ENCODE data around the gene KRTAP5-2.
A peak's percentile ranks its signal among the peaks of the same experiment; 100 is the strongest.
"Not testable (repeated sequence)": the region's sequence is repeated elsewhere in the genome, so short reads cannot be mapped to it uniquely, and the experiment has no call there.

KRTAP5-2 gene

GRCh38 chr11:1576825-1577224, 21.3 kb downstream of the KRTAP5-2 start:
- Histone ChIP-seq H3K4me1 (ENCODE audit: insufficient read depth, low read length, poor library complexity, severe bottlenecking) (no peaks in the 10 kb centered on the region), H3K79me2 (ENCODE audit: insufficient read depth, low read length) (no peaks in the 10 kb centered on the region), H3K9me2 (replicated peaks; ENCODE audit: low read depth, low read length) (no peaks in the 10 kb centered on the region), H3K9ac (ENCODE audit: low read depth, low read length, poor library complexity, severe bottlenecking) (no peak overlapping the region), H3K9me3 (ENCODE audit: insufficient read depth, low read depth, low read length) (peaks cover 5% of the 10 kb centered on the region; the same call in 1 of the 2 replicates), H4K20me1 (ENCODE audit: insufficient read depth, low read length, poor library complexity, severe bottlenecking) (no peaks in the 10 kb centered on the region), H3K36me3 (ENCODE audit: insufficient read depth, low read length) (no peaks in the 10 kb centered on the region), H3K27me3 (ENCODE audit: insufficient read depth, low read length, poor library complexity, severe bottlenecking) (no peaks in the 10 kb centered on the region), H2AFZ (ENCODE audit: low read length) (no peak overlapping the region), H3F3A (ENCODE audit: low read depth) (no peaks in the 10 kb centered on the region), H3K4me2 (ENCODE audit: low read depth, low read length, poor library complexity, severe bottlenecking) (no peak overlapping the region), H3K4me3 (ENCODE audit: low read length, poor library complexity, severe bottlenecking) (no peak overlapping the region)
- TF ChIP-seq, protein P1, sequence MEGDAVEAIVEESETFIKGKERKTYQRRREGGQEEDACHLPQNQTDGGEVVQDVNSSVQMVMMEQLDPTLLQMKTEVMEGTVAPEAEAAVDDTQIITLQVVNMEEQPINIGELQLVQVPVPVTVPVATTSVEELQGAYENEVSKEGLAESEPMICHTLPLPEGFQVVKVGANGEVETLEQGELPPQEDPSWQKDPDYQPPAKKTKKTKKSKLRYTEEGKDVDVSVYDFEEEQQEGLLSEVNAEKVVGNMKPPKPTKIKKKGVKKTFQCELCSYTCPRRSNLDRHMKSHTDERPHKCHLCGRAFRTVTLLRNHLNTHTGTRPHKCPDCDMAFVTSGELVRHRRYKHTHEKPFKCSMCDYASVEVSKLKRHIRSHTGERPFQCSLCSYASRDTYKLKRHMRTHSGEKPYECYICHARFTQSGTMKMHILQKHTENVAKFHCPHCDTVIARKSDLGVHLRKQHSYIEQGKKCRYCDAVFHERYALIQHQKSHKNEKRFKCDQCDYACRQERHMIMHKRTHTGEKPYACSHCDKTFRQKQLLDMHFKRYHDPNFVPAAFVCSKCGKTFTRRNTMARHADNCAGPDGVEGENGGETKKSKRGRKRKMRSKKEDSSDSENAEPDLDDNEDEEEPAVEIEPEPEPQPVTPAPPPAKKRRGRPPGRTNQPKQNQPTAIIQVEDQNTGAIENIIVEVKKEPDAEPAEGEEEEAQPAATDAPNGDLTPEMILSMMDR (conservative IDR thresholded peaks at IDR 0.05; ENCODE audit: low read length) = no peak
- no peak for TF ChIP-seq EZH2phosphoT487 (IDR thresholded peaks at IDR 0.05; ENCODE audit: borderline replicate concordance)

DNA sequence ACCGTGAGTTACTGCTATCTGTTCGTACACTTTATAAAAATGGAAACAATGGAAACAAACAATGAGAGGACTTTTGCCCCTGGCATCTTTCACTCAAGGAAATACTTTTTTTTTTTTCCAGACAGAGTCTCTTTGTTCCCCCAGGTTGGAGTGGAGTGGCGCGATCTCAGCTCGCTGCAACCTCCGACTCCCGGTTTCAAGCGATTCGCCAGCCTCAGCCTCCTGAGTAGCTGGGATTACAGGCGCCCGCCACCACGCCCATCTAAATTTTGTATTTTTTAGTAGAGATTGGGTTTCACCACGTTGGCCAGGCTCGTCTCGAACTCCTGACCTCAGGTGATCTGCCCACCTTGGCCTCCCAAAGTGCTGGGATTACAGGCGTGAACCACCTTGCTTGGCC, 22.3 kb downstream of the KRTAP5-2 start:
- not testable (repeated sequence) for H3F3A ChIP-seq (ENCODE audit: low read depth); H2AFZ ChIP-seq (ENCODE audit: low read length); H3K4me2 ChIP-seq (ENCODE audit: low read depth, low read length, poor library complexity, severe bottlenecking); H3K4me3 ChIP-seq (ENCODE audit: low read length, poor library complexity, severe bottlenecking); H3K36me3 ChIP-seq (ENCODE audit: insufficient read depth, low read length); H3K27me3 ChIP-seq (ENCODE audit: insufficient read depth, low read length, poor library complexity, severe bottlenecking); H3K4me1 ChIP-seq (ENCODE audit: insufficient read depth, low read length, poor library complexity, severe bottlenecking); H3K9me2 ChIP-seq (replicated peaks; ENCODE audit: low read depth, low read length); H4K20me1 ChIP-seq (ENCODE audit: insufficient read depth, low read length, poor library complexity, severe bottlenecking); H3K9me3 ChIP-seq (ENCODE audit: insufficient read depth, low read depth, low read length); H3K9ac ChIP-seq (ENCODE audit: low read depth, low read length, poor library complexity, severe bottlenecking); H3K79me2 ChIP-seq (ENCODE audit: insufficient read depth, low read length)

DNA sequence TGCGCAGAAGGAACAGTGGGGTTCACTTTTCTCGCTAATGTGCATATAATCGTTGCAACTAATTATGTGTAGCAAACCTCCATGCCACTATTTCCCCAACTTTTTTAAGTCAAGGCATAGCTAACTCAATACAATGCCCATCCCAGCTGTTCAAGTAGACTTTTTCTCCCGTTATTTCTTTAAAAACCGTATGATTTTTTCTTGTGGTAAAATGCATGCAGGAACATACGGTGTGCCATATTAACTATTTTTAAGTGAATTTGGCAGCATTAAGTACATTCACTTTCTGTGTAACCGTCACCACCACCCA, 23.2 kb downstream of the KRTAP5-2 start:
- Histone ChIP-seq H3K9ac (ENCODE audit: low read depth, low read length, poor library complexity, severe bottlenecking) (no peak overlapping the region), H3K9me2 (replicated peaks; ENCODE audit: low read depth, low read length) (no peaks in the 10 kb centered on the region), H3K4me3 (ENCODE audit: low read length, poor library complexity, severe bottlenecking) (no peak overlapping the region), H4K20me1 (ENCODE audit: insufficient read depth, low read length, poor library complexity, severe bottlenecking) (no peaks in the 10 kb centered on the region), H3K27me3 (ENCODE audit: insufficient read depth, low read length, poor library complexity, severe bottlenecking) (no peaks in the 10 kb centered on the region), H3K36me3 (ENCODE audit: insufficient read depth, low read length) (no peaks in the 10 kb centered on the region), H3K4me2 (ENCODE audit: low read depth, low read length, poor library complexity, severe bottlenecking) (no peak overlapping the region), H3F3A (ENCODE audit: low read depth) (no peaks in the 10 kb centered on the region), H3K4me1 (ENCODE audit: insufficient read depth, low read length, poor library complexity, severe bottlenecking) (no peaks in the 10 kb centered on the region), H2AFZ (ENCODE audit: low read length) (no peak overlapping the region), H3K79me2 (ENCODE audit: insufficient read depth, low read length) (no peaks in the 10 kb centered on the region), H3K9me3 (ENCODE audit: insufficient read depth, low read depth, low read length) (no peaks in the 10 kb centered on the region)
- TF ChIP-seq, protein P1 (conservative IDR thresholded peaks at IDR 0.05; ENCODE audit: low read length) = no peak
- TF ChIP-seq EZH2phosphoT487 (IDR thresholded peaks at IDR 0.05; ENCODE audit: borderline replicate concordance) = no peak

GRCh38 chr11:1574238-1574932, 23.7 kb downstream of the KRTAP5-2 start:
- H3F3A ChIP-seq (ENCODE audit: low read depth) = no peaks in the 10 kb centered on the region
- no peaks in the 10 kb centered on the region for H4K20me1 ChIP-seq (ENCODE audit: insufficient read depth, low read length, poor library complexity, severe bottlenecking)
- no peaks in the 10 kb centered on the region for H3K9me2 ChIP-seq (replicated peaks; ENCODE audit: low read depth, low read length)
- no peaks in the 10 kb centered on the region for H3K79me2 ChIP-seq (ENCODE audit: insufficient read depth, low read length)
- no peak overlapping the region for H3K9ac ChIP-seq (ENCODE audit: low read depth, low read length, poor library complexity, severe bottlenecking)
- peak overlapping the region; percentile 71; the same call in 1 of the 2 replicates for H2AFZ ChIP-seq (ENCODE audit: low read length)
- H3K27me3 ChIP-seq (ENCODE audit: insufficient read depth, low read length, poor library complexity, severe bottlenecking) = no peaks in the 10 kb centered on the region
- TF ChIP-seq, protein P1 (conservative IDR thresholded peaks at IDR 0.05; ENCODE audit: low read length) = peak; percentile 69
- no peak for TF ChIP-seq EZH2phosphoT487 (IDR thresholded peaks at IDR 0.05; ENCODE audit: borderline replicate concordance)
- peak overlapping the region; percentile 55 for H3K4me3 ChIP-seq (ENCODE audit: low read length, poor library complexity, severe bottlenecking)
- peak overlapping the region; percentile 74 for H3K4me2 ChIP-seq (ENCODE audit: low read depth, low read length, poor library complexity, severe bottlenecking)
- H3K4me1 ChIP-seq (ENCODE audit: insufficient read depth, low read length, poor library complexity, severe bottlenecking) = no peaks in the 10 kb centered on the region
- no peaks in the 10 kb centered on the region for H3K36me3 ChIP-seq (ENCODE audit: insufficient read depth, low read length)
- H3K9me3 ChIP-seq (ENCODE audit: insufficient read depth, low read depth, low read length) = no peaks in the 10 kb centered on the region

All from Loucy (cell line).